GM19351 (cell line): ENCODE results near the gene CMTR2.

Experiments used
- ATAC-seq: cut with Tn5 transposase; IDR thresholded peaks from one replicate; pipeline ENCODE4 v1.9.1; 2021; ENCODE audit warnings: mild to moderate bottlenecking, moderate library complexity; ENCODE audit not compliant: unreplicated experiment

The CMTR2 gene

GRCh38 chr16:71282943-71283342 is 6.3 kb downstream of the CMTR2 start:
- ATAC-seq: no peak

- ATAC-seq: no peak
These were observed 12.4 kb downstream of the CMTR2 start for GRCh38 chr16:71276589-71277334.

GRCh38 chr16:71273384-71273783 is 15.8 kb downstream of the CMTR2 start:
- ATAC-seq: no peak

- ATAC-seq: no peak
These were observed 24.9 kb downstream of the CMTR2 start for GRCh38 chr16:71264299-71264698.

GRCh38 chr16:71263582-71263981 is 25.6 kb downstream of the CMTR2 start:
- ATAC-seq: no peak

GRCh38 chr16:71262391-71262790 is 26.8 kb downstream of the CMTR2 start:
- no peak for ATAC-seq

- ATAC-seq: no peak
These were observed 28.2 kb downstream of the CMTR2 start for GRCh38 chr16:71260995-71261394.

- ATAC-seq: no peak
These were observed 30.1 kb downstream of the CMTR2 start for GRCh38 chr16:71259086-71259485.

- ATAC-seq: no peak
These were observed 30.8 kb downstream of the CMTR2 start for GRCh38 chr16:71258372-71258771.

- ATAC-seq: no peak
These were observed 31.4 kb downstream of the CMTR2 start for GRCh38 chr16:71257768-71258167.

GRCh38 chr16:71255721-71256120 is 33.5 kb downstream of the CMTR2 start:
- ATAC-seq: no peak

- peak; percentile 50 for ATAC-seq
These were observed 34.2 kb downstream of the CMTR2 start for GRCh38 chr16:71254832-71255525.

- ATAC-seq: no peak
These were observed 38.6 kb downstream of the CMTR2 start for GRCh38 chr16:71250461-71251235.

GRCh38 chr16:71249399-71249798 is 39.8 kb downstream of the CMTR2 start:
- no peak for ATAC-seq

GRCh38 chr16:71247478-71247877 is 41.7 kb downstream of the CMTR2 start:
- ATAC-seq: no peak

GRCh38 chr16:71246309-71246708 is 42.9 kb downstream of the CMTR2 start:
- ATAC-seq: no peak

- ATAC-seq: no peak
These were observed 44.7 kb downstream of the CMTR2 start for GRCh38 chr16:71244521-71244920.

- no peak for ATAC-seq
These were observed 46.6 kb downstream of the CMTR2 start for GRCh38 chr16:71242601-71243000.

GRCh38 chr16:71242036-71242435 is 47.2 kb downstream of the CMTR2 start:
- ATAC-seq: no peak
